GOT3 (cell line): ENCODE measurements around the gene MYO1E.
"Not testable (repeated sequence)": the region's sequence is repeated elsewhere in the genome, so short reads cannot be mapped to it uniquely, and the experiment has no call there.

Source experiments
- DNase-seq: peaks from one replicate; lab custom pipeline; 2025; ENCODE audit warnings: mixed read lengths; lab: John Stamatoyannopoulos, UW

MYO1E gene

GRCh38 chr15:59291213-59291549, 81.5 kb downstream of the MYO1E start:
- no peak for DNase-seq

- DNase-seq = no peak
These were observed 82.1 kb downstream of the MYO1E start for GRCh38 chr15:59290295-59291212.

GRCh38 chr15:59289574-59289973, 83.1 kb downstream of the MYO1E start:
- no peak for DNase-seq

GRCh38 chr15:59283717-59284391, 88.8 kb downstream of the MYO1E start:
- DNase-seq = no peak

- no peak for DNase-seq
These were observed 89.9 kb downstream of the MYO1E start for GRCh38 chr15:59282515-59283337.

GRCh38 chr15:59281699-59282098, 91.0 kb downstream of the MYO1E start:
- no peak for DNase-seq

GRCh38 chr15:59280855-59281254, 91.8 kb downstream of the MYO1E start:
- no peak for DNase-seq

- not testable (repeated sequence) for DNase-seq
These were observed 92.4 kb downstream of the MYO1E start for GRCh38 chr15:59280292-59280691.

- DNase-seq = no peak
These were observed 93.6 kb downstream of the MYO1E start for GRCh38 chr15:59279023-59279422.

GRCh38 chr15:59278120-59278519, 94.6 kb downstream of the MYO1E start:
- DNase-seq = no peak

GRCh38 chr15:59276225-59277178, 96.2 kb downstream of the MYO1E start:
- no peak for DNase-seq

- DNase-seq = no peak
These were observed 98.3 kb downstream of the MYO1E start for GRCh38 chr15:59274126-59274970.

GRCh38 chr15:59273234-59273633, 99.4 kb downstream of the MYO1E start:
- DNase-seq = no peak

- DNase-seq = no peak
These were observed 101.0 kb downstream of the MYO1E start for GRCh38 chr15:59271595-59272201.

GRCh38 chr15:59268852-59269407, 103.7 kb downstream of the MYO1E start:
- DNase-seq = no peak

GRCh38 chr15:59268168-59268851, 104.4 kb downstream of the MYO1E start:
- no peak for DNase-seq

- no peak for DNase-seq
These were observed 106.6 kb downstream of the MYO1E start for GRCh38 chr15:59266028-59266427.

GRCh38 chr15:59262316-59262715, 110.4 kb downstream of the MYO1E start:
- no peak for DNase-seq

GRCh38 chr15:59260090-59260489, 112.6 kb downstream of the MYO1E start:
- DNase-seq = no peak
